ENCODE data around the gene OTOG. TPM values are rescaled to one million over a fixed set of nuclear protein-coding genes. Genes with fewer than 3 reads are reported as not detected.

The OTOG gene
- total RNA-seq, 2 experiments from 2014 or later = not detected

DNA sequence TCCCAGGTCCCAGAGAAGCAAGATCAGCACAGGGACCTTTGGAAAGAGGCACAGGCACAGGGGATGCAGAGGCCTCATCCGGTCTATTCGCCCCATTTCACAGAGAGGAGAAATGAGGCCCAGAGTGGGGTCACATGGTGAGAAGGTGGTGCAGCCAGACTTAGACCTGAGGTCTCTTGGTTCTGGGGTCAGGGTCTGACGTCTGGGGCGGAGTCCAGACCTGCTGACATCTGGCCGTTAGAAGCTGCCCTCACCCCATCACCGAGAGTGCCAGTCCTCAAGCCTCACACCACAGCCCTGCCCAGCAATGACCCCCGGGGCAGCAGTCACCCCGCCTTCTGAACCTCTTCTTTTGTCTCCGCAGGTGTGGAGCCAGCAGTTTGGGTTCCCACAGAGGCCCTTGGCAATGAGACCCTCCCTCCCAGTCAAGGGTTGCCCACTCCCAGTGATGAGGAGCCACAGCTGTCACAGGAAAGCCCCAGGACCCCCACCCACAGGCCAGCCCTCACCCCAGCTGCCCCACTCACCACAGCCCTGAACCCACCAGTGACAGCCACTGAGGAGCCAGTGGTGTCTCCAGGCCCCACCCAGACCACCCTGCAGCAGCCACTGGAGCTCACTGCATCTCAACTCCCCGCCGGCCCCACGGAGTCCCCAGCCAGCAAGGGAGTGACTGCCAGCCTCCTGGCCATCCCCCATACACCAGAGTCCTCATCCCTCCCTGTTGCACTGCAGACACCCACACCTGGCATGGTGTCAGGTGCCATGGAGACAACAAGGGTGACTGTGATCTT is 62.4 kb downstream of the OTOG start:
- no peaks in the 10 kb centered on the region for H3K36me3 Mint-ChIP-seq (ENCODE audit: low read depth)
- TF ChIP-seq, protein P1, sequence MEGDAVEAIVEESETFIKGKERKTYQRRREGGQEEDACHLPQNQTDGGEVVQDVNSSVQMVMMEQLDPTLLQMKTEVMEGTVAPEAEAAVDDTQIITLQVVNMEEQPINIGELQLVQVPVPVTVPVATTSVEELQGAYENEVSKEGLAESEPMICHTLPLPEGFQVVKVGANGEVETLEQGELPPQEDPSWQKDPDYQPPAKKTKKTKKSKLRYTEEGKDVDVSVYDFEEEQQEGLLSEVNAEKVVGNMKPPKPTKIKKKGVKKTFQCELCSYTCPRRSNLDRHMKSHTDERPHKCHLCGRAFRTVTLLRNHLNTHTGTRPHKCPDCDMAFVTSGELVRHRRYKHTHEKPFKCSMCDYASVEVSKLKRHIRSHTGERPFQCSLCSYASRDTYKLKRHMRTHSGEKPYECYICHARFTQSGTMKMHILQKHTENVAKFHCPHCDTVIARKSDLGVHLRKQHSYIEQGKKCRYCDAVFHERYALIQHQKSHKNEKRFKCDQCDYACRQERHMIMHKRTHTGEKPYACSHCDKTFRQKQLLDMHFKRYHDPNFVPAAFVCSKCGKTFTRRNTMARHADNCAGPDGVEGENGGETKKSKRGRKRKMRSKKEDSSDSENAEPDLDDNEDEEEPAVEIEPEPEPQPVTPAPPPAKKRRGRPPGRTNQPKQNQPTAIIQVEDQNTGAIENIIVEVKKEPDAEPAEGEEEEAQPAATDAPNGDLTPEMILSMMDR (IDR thresholded peaks at IDR 0.05) = no peak
- no peaks in the 10 kb centered on the region for H3K9me3 Mint-ChIP-seq
- POLR2A ChIA-PET = no interaction called here
- ATAC-seq (no peak), DNase-seq (no peak)
- H3K27ac Mint-ChIP-seq = no peak overlapping the region
- no peaks in the 10 kb centered on the region for H3K27me3 Mint-ChIP-seq
- H3K4me1 Mint-ChIP-seq (ENCODE audit: low read depth) = no peaks in the 10 kb centered on the region
- CTCF ChIA-PET = no interaction called here
- H3K4me3 Mint-ChIP-seq = no peak overlapping the region
- intact Hi-C loops (cut with micrococcal nuclease) = no loop called here

DNA sequence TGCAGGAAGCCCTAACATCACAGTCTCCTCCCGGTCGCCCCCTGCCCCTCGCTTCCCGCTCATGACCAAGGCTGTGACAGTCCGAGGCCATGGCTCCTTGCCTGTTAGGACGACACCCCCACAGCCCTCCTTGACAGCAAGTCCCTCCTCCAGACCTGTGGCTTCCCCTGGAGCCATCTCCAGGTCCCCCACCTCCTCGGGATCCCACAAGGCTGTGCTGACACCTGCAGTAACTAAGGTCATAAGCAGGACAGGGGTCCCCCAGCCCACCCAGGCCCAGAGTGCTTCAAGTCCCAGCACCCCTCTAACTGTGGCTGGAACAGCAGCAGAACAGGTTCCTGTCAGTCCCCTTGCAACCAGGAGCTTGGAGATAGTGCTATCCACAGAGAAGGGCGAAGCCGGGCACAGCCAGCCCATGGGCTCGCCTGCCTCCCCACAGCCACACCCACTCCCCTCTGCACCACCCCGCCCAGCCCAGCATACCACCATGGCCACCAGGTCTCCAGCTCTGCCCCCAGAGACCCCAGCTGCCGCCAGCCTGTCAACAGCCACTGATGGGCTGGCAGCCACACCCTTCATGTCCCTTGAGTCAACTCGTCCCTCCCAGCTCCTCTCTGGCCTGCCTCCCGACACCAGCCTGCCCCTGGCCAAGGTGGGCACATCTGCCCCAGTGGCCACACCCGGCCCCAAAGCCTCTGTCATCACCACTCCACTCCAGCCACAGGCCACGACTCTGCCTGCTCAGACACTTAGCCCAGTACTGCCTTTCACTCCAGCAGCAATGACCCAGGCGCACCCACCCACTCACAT is 63.2 kb downstream of the OTOG start:
- ATAC-seq (no peak), DNase-seq (no peak)
- TF ChIP-seq, protein P1 (IDR thresholded peaks at IDR 0.05) = no peak
- H3K36me3 Mint-ChIP-seq (ENCODE audit: low read depth) = no peaks in the 10 kb centered on the region
- no peaks in the 10 kb centered on the region for H3K4me1 Mint-ChIP-seq (ENCODE audit: low read depth)
- H3K27ac Mint-ChIP-seq = no peak overlapping the region
- ChIA-PET POLR2A (no interaction called here), CTCF (interaction anchor here (1.1 kb wide), 1 partner anchor 12 kb away, joined by 4 read pairs; no protein-coding TSS in a partner anchor)
- intact Hi-C loops (cut with micrococcal nuclease) = no loop called here
- H3K4me3 Mint-ChIP-seq = no peak overlapping the region
- peaks cover 2% of the 10 kb centered on the region for H3K27me3 Mint-ChIP-seq
- no peaks in the 10 kb centered on the region for H3K9me3 Mint-ChIP-seq

DNA sequence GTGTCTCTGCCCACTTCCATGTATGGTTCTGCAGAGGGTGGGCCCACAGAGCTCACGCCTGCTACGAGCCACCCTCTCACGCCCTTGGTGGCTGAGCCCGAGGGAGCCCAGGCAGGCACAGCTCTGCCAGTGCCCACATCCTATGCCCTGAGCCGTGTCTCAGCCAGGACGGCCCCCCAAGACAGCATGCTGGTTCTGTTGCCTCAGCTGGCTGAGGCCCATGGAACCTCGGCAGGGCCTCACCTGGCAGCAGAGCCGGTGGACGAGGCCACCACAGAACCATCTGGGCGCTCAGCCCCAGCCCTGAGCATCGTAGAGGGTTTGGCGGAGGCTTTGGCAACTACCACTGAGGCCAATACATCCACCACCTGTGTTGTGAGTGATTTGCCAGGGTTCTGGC is 64.0 kb downstream of the OTOG start:
- no peaks in the 10 kb centered on the region for H3K4me1 Mint-ChIP-seq (ENCODE audit: low read depth)
- no peak for DNase-seq
- no peak overlapping the region for H3K27ac Mint-ChIP-seq
- no peaks in the 10 kb centered on the region for H3K36me3 Mint-ChIP-seq (ENCODE audit: low read depth)
- H3K9me3 Mint-ChIP-seq = no peaks in the 10 kb centered on the region
- intact Hi-C loops (cut with micrococcal nuclease) = no loop called here
- H3K27me3 Mint-ChIP-seq = peaks cover 3% of the 10 kb centered on the region
- TF ChIP-seq, protein P1 (IDR thresholded peaks at IDR 0.05) = no peak
- ChIA-PET CTCF (interaction anchor here (1.1 kb wide), 1 partner anchor 13 kb away, joined by 4 read pairs; no protein-coding TSS in a partner anchor), POLR2A (no interaction called here)
- H3K4me3 Mint-ChIP-seq = no peak overlapping the region
- ATAC-seq = no peak

DNA sequence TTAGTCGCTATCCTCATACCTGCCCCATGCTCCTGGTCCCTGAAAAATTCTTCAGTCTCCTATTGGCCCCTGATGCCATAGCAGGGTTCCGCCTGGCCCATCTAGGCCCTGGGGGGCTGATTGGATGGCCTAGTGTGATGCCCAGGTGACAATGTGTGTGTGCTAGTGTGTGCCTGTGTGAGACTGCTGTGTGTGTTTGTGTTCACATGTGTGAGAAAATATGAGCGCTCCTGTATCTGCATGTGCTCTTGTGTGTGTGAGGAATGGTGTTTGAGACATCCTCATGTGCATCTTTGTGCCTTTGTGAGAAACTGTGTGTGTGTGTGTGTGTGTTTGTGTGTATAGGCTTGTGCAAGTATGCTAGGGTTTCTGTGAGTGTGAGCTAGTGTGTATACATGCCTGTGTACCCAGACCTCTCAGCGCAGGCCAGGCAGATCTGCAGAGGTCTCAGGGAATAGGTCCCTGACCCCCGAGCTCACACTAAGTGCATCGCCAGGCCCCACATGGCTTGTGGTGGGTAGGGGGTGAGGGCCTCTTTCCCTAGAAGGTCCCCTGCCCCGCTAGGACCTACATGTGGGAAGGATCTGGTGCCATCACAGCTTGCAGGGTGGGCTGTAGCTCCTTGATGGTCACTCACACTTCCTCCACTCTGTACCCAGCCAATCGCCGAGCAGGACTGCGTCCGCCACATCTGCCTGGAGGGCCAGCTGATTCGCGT is 64.6 kb downstream of the OTOG start:
- DNase-seq = no peak

More for the DNA sequence above, 64.6 kb downstream of the OTOG start:
- Mint-ChIP-seq H3K27me3 (peaks cover 3% of the 10 kb centered on the region), H3K9me3 (no peaks in the 10 kb centered on the region), H3K36me3 (ENCODE audit: low read depth) (no peaks in the 10 kb centered on the region), H3K4me1 (ENCODE audit: low read depth) (no peaks in the 10 kb centered on the region), H3K4me3 (no peak overlapping the region), H3K27ac (no peak overlapping the region)
- ChIA-PET CTCF (no interaction called here), POLR2A (no interaction called here)
- ATAC-seq = no peak
- TF ChIP-seq, protein P1 (IDR thresholded peaks at IDR 0.05) = no peak
- intact Hi-C loops (cut with micrococcal nuclease) = no loop called here
